ENCODE results near the gene NEK1.

- TF ChIP-seq CTCF (IDR thresholded peaks at IDR 0.05; ENCODE audit: insufficient read depth, low read depth, low read length): peak; percentile 79
- TF ChIP-seq EZH2 (IDR thresholded peaks at IDR 0.05; ENCODE audit: insufficient read depth, low read length): no peak
These were observed 46.2 kb downstream of the NEK1 start for GRCh38 chr4:169566021-169566818.

All from astrocyte (in vitro differentiated cells and primary cell).